Measurements from ENCODE around the gene MIEF2. TPM values are rescaled to one million over a fixed set of nuclear protein-coding genes. Genes with fewer than 3 reads are reported as not detected.

The MIEF2 gene
- total RNA-seq, 1 experiment from 2014 or later = 29.6 TPM

DNA sequence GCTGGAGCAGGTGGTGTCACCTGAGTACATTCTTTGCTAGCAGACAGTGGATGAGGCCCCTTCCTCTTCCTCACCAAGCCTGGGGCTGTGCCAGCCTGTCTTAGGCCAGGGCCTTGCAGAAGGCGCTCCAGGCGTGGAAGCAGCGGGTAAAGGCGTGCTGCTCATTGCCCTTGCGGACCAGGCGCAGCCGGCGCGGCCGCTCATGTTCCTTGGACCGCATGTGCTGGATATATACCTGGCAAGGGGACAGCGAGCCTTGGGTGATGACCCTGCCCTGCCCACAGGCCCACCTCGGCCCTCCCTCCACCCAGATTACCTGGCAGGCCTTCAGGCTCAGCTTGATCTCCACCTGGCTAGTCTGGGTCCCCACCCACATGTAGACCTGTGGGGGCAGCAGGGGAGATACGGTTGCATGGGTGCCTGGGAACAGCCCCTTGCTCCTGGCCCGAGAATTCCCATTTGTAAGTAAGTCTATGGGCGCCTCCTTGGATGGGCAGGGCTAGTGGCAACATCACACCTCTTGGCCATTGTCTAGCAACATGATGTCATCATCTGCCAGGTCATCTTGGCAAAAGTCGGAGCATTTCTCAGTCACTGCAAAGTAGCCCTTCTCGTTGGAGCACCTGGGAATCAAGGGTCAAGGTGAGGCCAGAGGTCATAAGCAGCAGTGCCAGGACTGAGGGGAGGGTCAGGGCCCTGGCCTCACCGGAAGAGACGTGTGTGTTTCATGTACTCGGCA is 15.3 kb upstream of the MIEF2 start:
- Histone ChIP-seq H3K36me3 (ENCODE audit: low read depth) (peaks cover 20% of the 10 kb centered on the region), H3K4me1 (replicated peaks; ENCODE audit: insufficient read depth) (no peaks in the 10 kb centered on the region), H3K27me3 (ENCODE audit: insufficient read depth, low read depth) (no peaks in the 10 kb centered on the region), H3F3A (ENCODE audit: insufficient read depth, low read depth) (peaks cover 46% of the 10 kb centered on the region; the same call in 1 of the 2 replicates), H3K9me3 (ENCODE audit: insufficient read depth, low read depth) (no peaks in the 10 kb centered on the region), H3K4me3 (no peak overlapping the region), H3K4me2 (no peak overlapping the region), H3K27ac (no peak overlapping the region), H2AFZ (no peak overlapping the region), H3K79me2 (ENCODE audit: low read depth) (no peaks in the 10 kb centered on the region), H3K9me2 (ENCODE audit: insufficient read depth) (no peaks in the 10 kb centered on the region), H4K20me1 (ENCODE audit: insufficient read depth) (peaks cover 18% of the 10 kb centered on the region)
- CTCF ChIA-PET = no interaction called here
- TF ChIP-seq CTCF (conservative IDR thresholded peaks at IDR 0.05) (no peak), EZH2 (IDR thresholded peaks at IDR 0.05; ENCODE audit: low read depth) (no peak)
- no TSS peak for BruUV-seq (replicated peaks)
- POLR2A ChIA-PET (ENCODE audit: unreplicated experiment) = no interaction called here
- no peak for DNase-seq
- intact Hi-C loops (cut with micrococcal nuclease; ENCODE audit: unreplicated experiment) = no loop called here

DNA sequence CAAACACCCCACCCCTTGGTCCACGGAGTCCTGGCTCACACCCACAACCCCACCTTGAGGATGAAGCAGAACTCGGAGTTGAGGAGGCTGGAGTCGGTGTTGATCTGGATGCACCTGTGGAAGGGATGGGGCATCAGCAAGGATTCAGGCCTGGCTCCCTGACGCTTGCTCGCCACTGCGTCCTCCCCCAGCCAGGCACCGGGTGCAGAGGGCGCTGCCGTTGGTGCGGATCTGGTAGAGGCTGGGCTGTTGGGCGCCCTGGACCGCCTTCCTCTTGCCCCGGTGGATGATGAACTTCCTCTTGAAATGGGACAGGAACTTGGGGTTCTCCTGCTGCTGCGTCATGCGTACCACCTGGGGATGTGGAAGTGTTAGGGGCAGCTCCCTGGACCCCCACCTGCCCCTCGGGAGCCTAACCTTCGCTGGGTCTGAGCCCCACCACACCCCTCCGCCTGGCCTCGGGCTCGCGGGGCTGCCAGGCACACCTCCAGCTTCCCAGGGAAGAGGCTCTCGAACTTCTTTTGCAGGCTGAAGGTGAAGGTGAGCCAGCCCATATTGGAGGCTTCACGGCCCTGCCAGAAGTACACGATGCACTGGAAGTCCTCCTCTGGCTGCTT is 14.2 kb upstream of the MIEF2 start:
- peaks cover 18% of the 10 kb centered on the region for H4K20me1 ChIP-seq (ENCODE audit: insufficient read depth)
- BruUV-seq (replicated peaks) = TSS peak; percentile 15
- intact Hi-C loops (cut with micrococcal nuclease; ENCODE audit: unreplicated experiment) = no loop called here
- H3K9me3 ChIP-seq (ENCODE audit: insufficient read depth, low read depth) = no peaks in the 10 kb centered on the region
- no peak overlapping the region for H3K27ac ChIP-seq
- no peaks in the 10 kb centered on the region for H3K27me3 ChIP-seq (ENCODE audit: insufficient read depth, low read depth)
- H3K79me2 ChIP-seq (ENCODE audit: low read depth) = no peaks in the 10 kb centered on the region
- no peak overlapping the region for H2AFZ ChIP-seq
- ChIA-PET CTCF (no interaction called here), POLR2A (ENCODE audit: unreplicated experiment) (no interaction called here)
- no peaks in the 10 kb centered on the region for H3K4me1 ChIP-seq (replicated peaks; ENCODE audit: insufficient read depth)
- TF ChIP-seq EZH2 (IDR thresholded peaks at IDR 0.05; ENCODE audit: low read depth) (no peak), CTCF (conservative IDR thresholded peaks at IDR 0.05) (no peak)
- DNase-seq = no peak
- no peak overlapping the region for H3K4me2 ChIP-seq
- H3K9me2 ChIP-seq (ENCODE audit: insufficient read depth) = no peaks in the 10 kb centered on the region
- peaks cover 53% of the 10 kb centered on the region; the same call in 1 of the 2 replicates for H3F3A ChIP-seq (ENCODE audit: insufficient read depth, low read depth)
- peaks cover 22% of the 10 kb centered on the region for H3K36me3 ChIP-seq (ENCODE audit: low read depth)
- no peak overlapping the region for H3K4me3 ChIP-seq

GRCh38 chr17:18246880-18247612 is 13.4 kb upstream of the MIEF2 start:
- Histone ChIP-seq H3K9me2 (ENCODE audit: insufficient read depth) (no peaks in the 10 kb centered on the region), H3F3A (ENCODE audit: insufficient read depth, low read depth) (peaks cover 53% of the 10 kb centered on the region; the same call in 1 of the 2 replicates), H3K36me3 (ENCODE audit: low read depth) (peaks cover 30% of the 10 kb centered on the region), H3K27me3 (ENCODE audit: insufficient read depth, low read depth) (no peaks in the 10 kb centered on the region), H3K27ac (no peak overlapping the region), H4K20me1 (ENCODE audit: insufficient read depth) (peaks cover 18% of the 10 kb centered on the region), H3K79me2 (ENCODE audit: low read depth) (no peaks in the 10 kb centered on the region), H3K9me3 (ENCODE audit: insufficient read depth, low read depth) (no peaks in the 10 kb centered on the region), H3K4me3 (no peak overlapping the region), H2AFZ (no peak overlapping the region), H3K4me2 (no peak overlapping the region), H3K4me1 (replicated peaks; ENCODE audit: insufficient read depth) (no peaks in the 10 kb centered on the region)
- intact Hi-C loops (cut with micrococcal nuclease; ENCODE audit: unreplicated experiment) = no loop called here
- BruUV-seq (replicated peaks) = no TSS peak
- CTCF ChIA-PET = interaction anchor here (0.7 kb wide), 1 partner anchor 26 kb away, joined by 3 read pairs; no protein-coding TSS in a partner anchor
- no peak for TF ChIP-seq EZH2 (IDR thresholded peaks at IDR 0.05; ENCODE audit: low read depth)
- TF ChIP-seq CTCF (conservative IDR thresholded peaks at IDR 0.05) = no peak
- POLR2A ChIA-PET (ENCODE audit: unreplicated experiment) = interaction anchor here (0.6 to 1.4 kb wide), 2 partner anchors 11 to 12 kb away, joined by 4 to 6 read pairs; no protein-coding TSS in a partner anchor
- DNase-seq = peak; percentile 65 to 90
